Subcutaneous abdominal adipose tissue (tissue), 5 donors: ENCODE results near the gene WNT10A.
A peak's percentile ranks its signal among the peaks of the same experiment; 100 is the strongest.

Source experiments
- H3K27ac ChIP-seq: one replicate; pipeline ENCODE4 v1.7.0; 2013; ENCODE audit warnings: low read depth, mild to moderate bottlenecking, inconsistent platforms, low read length, moderate library complexity
- H3K27me3 ChIP-seq, 5 donors: one replicate each; pipeline ENCODE4 v1.7.0; 2013; ENCODE audit warnings: low read length in 5 of 5, inconsistent platforms in 1 of 5; ENCODE audit not compliant: control insufficient read depth in 5 of 5, insufficient read depth in 4 of 5
- H3K36me3 ChIP-seq, 5 donors: one replicate each; pipeline ENCODE4 v1.7.0; 2013; ENCODE audit warnings: low read length in 5 of 5; ENCODE audit not compliant: control insufficient read depth in 5 of 5, insufficient read depth in 5 of 5
- H3K4me1 ChIP-seq, 5 donors: one replicate each; pipeline ENCODE4 v1.7.0; 2013; ENCODE audit warnings: low read length in 5 of 5, mild to moderate bottlenecking in 3 of 5, moderate library complexity in 1 of 5; ENCODE audit not compliant: control insufficient read depth in 5 of 5, insufficient read depth in 5 of 5
- H3K4me3 ChIP-seq, 5 donors: one replicate each; pipeline ENCODE4 v1.7.0; 2013; ENCODE audit warnings: low read length in 5 of 5, low read depth in 1 of 5
- H3K9ac ChIP-seq, 5 donors: one replicate each; pipeline ENCODE4 v1.7.0; 2013; ENCODE audit warnings: low read length in 5 of 5, mild to moderate bottlenecking in 4 of 5, moderate library complexity in 3 of 5
- H3K9me3 ChIP-seq, 5 donors: one replicate each; pipeline ENCODE4 v1.7.0; 2013; ENCODE audit warnings: low read length in 5 of 5; ENCODE audit not compliant: control insufficient read depth in 5 of 5
- donor health status: healthy.
- donor health status: healthy.
- donor health status: healthy.
- donor health status: healthy.
- donor health status: healthy.

Gene WNT10A

GRCh38 chr2:218882866-218883366 lies 2.3 kb downstream of the WNT10A start:
- Histone ChIP-seq H3K4me3 (no peak overlapping the region), H3K36me3 (no peaks in the 10 kb centered on the region), H3K27me3 (peaks cover 20 to 70% (median 53%) of the 10 kb centered on the region in 5 donors), H3K4me1 (peaks cover 0 to 25% (median 19%) of the 10 kb centered on the region in 5 donors), H3K9me3 (no peaks in the 10 kb centered on the region), H3K9ac (peak overlapping the region in 1 of 5 donors; percentile 11), H3K27ac (no peak overlapping the region)

GRCh38 chr2:218883491-218884490 lies 3.1 kb downstream of the WNT10A start:
- H3K9ac ChIP-seq = peak overlapping the region in 1 of 5 donors; percentile 14
- peak overlapping the region in 2 of 5 donors; percentile 39 to 59 for H3K4me3 ChIP-seq
- no peak overlapping the region for H3K27ac ChIP-seq
- H3K4me1 ChIP-seq = peaks cover 0 to 25% (median 19%) of the 10 kb centered on the region in 5 donors
- no peaks in the 10 kb centered on the region for H3K9me3 ChIP-seq
- peaks cover 20 to 62% (median 44%) of the 10 kb centered on the region in 5 donors for H3K27me3 ChIP-seq
- no peaks in the 10 kb centered on the region for H3K36me3 ChIP-seq

GRCh38 chr2:218884519-218884918 lies 3.9 kb downstream of the WNT10A start:
- H3K4me3 ChIP-seq = no peak overlapping the region
- H3K9ac ChIP-seq = no peak overlapping the region
- no peak overlapping the region for H3K27ac ChIP-seq
- H3K27me3 ChIP-seq = peaks cover 14 to 55% (median 39%) of the 10 kb centered on the region in 5 donors
- no peaks in the 10 kb centered on the region for H3K9me3 ChIP-seq
- no peaks in the 10 kb centered on the region for H3K36me3 ChIP-seq
- peaks cover 0 to 23% (median 19%) of the 10 kb centered on the region in 5 donors for H3K4me1 ChIP-seq

GRCh38 chr2:218885981-218886947 lies 5.6 kb downstream of the WNT10A start:
- Histone ChIP-seq H3K4me1 (peaks cover 0 to 9% (median 8%) of the 10 kb centered on the region in 5 donors), H3K27ac (no peak overlapping the region), H3K36me3 (no peaks in the 10 kb centered on the region), H3K9ac (no peak overlapping the region), H3K4me3 (no peak overlapping the region), H3K9me3 (no peaks in the 10 kb centered on the region), H3K27me3 (peaks cover under 1 to 40% (median 25%) of the 10 kb centered on the region in 5 donors)

- peaks cover 6 to 36% (median 21%) of the 10 kb centered on the region in 5 donors for H3K27me3 ChIP-seq
- no peak overlapping the region for H3K27ac ChIP-seq
- no peak overlapping the region for H3K4me3 ChIP-seq
- H3K4me1 ChIP-seq = peaks cover 0 to 9% (median 8%) of the 10 kb centered on the region in 5 donors
- no peak overlapping the region for H3K9ac ChIP-seq
- H3K36me3 ChIP-seq = no peaks in the 10 kb centered on the region
- no peaks in the 10 kb centered on the region for H3K9me3 ChIP-seq
Observed at GRCh38 chr2:218887079-218887478, 6.4 kb downstream of the WNT10A start.

GRCh38 chr2:218888341-218888740 lies 7.7 kb downstream of the WNT10A start:
- Histone ChIP-seq H3K36me3 (no peaks in the 10 kb centered on the region), H3K4me1 (peaks cover 1 to 15% (median 12%) of the 10 kb centered on the region in 5 donors)

GRCh38 chr2:218889937-218890336 lies 9.3 kb downstream of the WNT10A start:
- peaks cover 1 to 12% (median 9%) of the 10 kb centered on the region in 5 donors for H3K4me1 ChIP-seq
- peaks cover 19 to 39% (median 31%) of the 10 kb centered on the region in 5 donors for H3K27me3 ChIP-seq
- H3K9ac ChIP-seq = no peak overlapping the region
- H3K9me3 ChIP-seq = no peaks in the 10 kb centered on the region
- no peak overlapping the region for H3K27ac ChIP-seq
- no peak overlapping the region for H3K4me3 ChIP-seq
- H3K36me3 ChIP-seq = no peaks in the 10 kb centered on the region

More at GRCh38 chr2:218888341-218888740, 7.7 kb downstream of the WNT10A start:
- Histone ChIP-seq H3K4me3 (no peak overlapping the region), H3K27me3 (peaks cover 7 to 35% (median 17%) of the 10 kb centered on the region in 5 donors), H3K27ac (no peak overlapping the region), H3K9ac (no peak overlapping the region), H3K9me3 (no peaks in the 10 kb centered on the region)

GRCh38 chr2:218890369-218890768 lies 9.7 kb downstream of the WNT10A start:
- Histone ChIP-seq H3K27me3 (peaks cover 23 to 40% (median 35%) of the 10 kb centered on the region in 5 donors), H3K36me3 (no peaks in the 10 kb centered on the region), H3K27ac (no peak overlapping the region), H3K9ac (no peak overlapping the region), H3K4me3 (no peak overlapping the region), H3K4me1 (peaks cover 1 to 12% (median 9%) of the 10 kb centered on the region in 5 donors), H3K9me3 (no peaks in the 10 kb centered on the region)

GRCh38 chr2:218891275-218892135 lies 10.9 kb downstream of the WNT10A start:
- Histone ChIP-seq H3K9ac (no peak overlapping the region), H3K9me3 (no peaks in the 10 kb centered on the region), H3K4me3 (no peak overlapping the region), H3K27ac (no peak overlapping the region), H3K4me1 (peaks cover 1 to 15% (median 9%) of the 10 kb centered on the region in 5 donors), H3K36me3 (no peaks in the 10 kb centered on the region), H3K27me3 (peaks cover 34 to 47% (median 46%) of the 10 kb centered on the region in 5 donors)
